ENCODE measurements around the gene TAF1B. TPM values are rescaled to one million over a fixed set of nuclear protein-coding genes. Genes with fewer than 3 reads are reported as not detected.

TAF1B gene
- total and polyA plus RNA-seq, 10 of the 15 experiments (the other 5 are each of a cell fraction or from before 2014, with no cell fraction given), result 8.1 to 18.3 (median 12.4) TPM

DNA sequence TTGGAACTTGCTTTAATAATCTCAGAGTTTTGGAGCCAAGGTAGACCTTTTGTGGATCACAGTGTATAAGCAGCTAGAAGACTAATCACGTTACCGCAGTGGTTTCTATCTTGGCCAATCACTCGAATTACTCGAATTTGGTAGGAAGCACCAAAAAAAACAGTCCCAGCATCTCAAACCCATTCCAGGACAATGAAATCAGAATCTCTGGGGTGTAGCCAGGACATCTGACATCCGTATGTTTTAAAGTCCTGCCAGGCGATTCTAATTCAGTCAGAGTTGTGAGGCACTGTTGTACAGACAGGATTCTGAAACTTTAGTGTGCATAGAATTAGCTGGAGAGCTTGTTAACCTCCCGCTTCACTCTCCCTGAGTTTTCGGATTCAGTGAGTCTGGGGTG, 139.0 kb downstream of the TAF1B start:
- FAIRE-seq, result no peak
- no peaks in the 10 kb centered on the region; the same call in 2 of the 3 replicates for H3K9me3 ChIP-seq (replicated peaks; ENCODE audit: control insufficient read depth, insufficient read depth, low read length)
- H3K9ac ChIP-seq (ENCODE audit: control insufficient read depth, insufficient read depth, low read length), result no peak overlapping the region
- no peaks in the 10 kb centered on the region for H3K27me3 ChIP-seq (replicated peaks in 1 of 2; ENCODE audit: control insufficient read depth in 2 of 2, insufficient read depth in 2 of 2, low read length in 1 of 2)
- RAD21 ChIA-PET (ENCODE audit: unreplicated experiment), result interaction anchor here (5.9 kb wide), 1 partner anchor 65 kb away, joined by 70 read pairs; no protein-coding TSS in a partner anchor
- BruUV-seq (replicated peaks), result no TSS peak
- TF ChIP-seq, protein P1, sequence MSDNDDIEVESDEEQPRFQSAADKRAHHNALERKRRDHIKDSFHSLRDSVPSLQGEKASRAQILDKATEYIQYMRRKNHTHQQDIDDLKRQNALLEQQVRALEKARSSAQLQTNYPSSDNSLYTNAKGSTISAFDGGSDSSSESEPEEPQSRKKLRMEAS (IDR thresholded peaks at IDR 0.05; ENCODE audit: low read depth, low read length), result no peak
- TF ChIP-seq SREBF2 (IDR thresholded peaks at IDR 0.05; ENCODE audit: low read length), result no peak
- H4K20me1 ChIP-seq (ENCODE audit: control insufficient read depth, insufficient read depth), result no peaks in the 10 kb centered on the region
- CTCF ChIA-PET, result interaction anchor here (1.1 to 7.1 kb wide), 7 partner anchors 9 to 453 kb away, joined by 3 to 164 read pairs (median 34); no protein-coding TSS in a partner anchor
- H3K4me2 ChIP-seq (ENCODE audit: control insufficient read depth, insufficient read depth), result no peak overlapping the region
- no peak for DNase-seq (ENCODE audit: low read depth, low spot score)
- 45% methylated on average over 8 of the region's 8 CpGs for WGBS (ENCODE audit: insufficient coverage, insufficient replicate concordance, low lambda C conversion rate, missing lambda C conversion rate)
- POLR2A ChIA-PET, result no interaction called here
- H3K79me2 ChIP-seq (ENCODE audit: control insufficient read depth, insufficient read depth, low read length), result no peaks in the 10 kb centered on the region
- H3K27ac ChIP-seq (ENCODE audit: control insufficient read depth, insufficient read depth), result no peak overlapping the region
- in situ Hi-C loops (cut with MboI) (no loop called here), intact Hi-C loops (cut with micrococcal nuclease; ENCODE audit: unreplicated experiment) (no loop called here)
- H2AFZ ChIP-seq (ENCODE audit: control insufficient read depth, low read depth, low read length), result no peak overlapping the region
- no peaks in the 10 kb centered on the region for H3K36me3 ChIP-seq (ENCODE audit: control insufficient read depth in 2 of 2, insufficient read depth in 2 of 2, low read length in 1 of 2)
- SMC1A ChIA-PET (ENCODE audit: uncharacterized antibody, unreplicated experiment), result interaction anchor here (2.8 to 4.7 kb wide), 2 partner anchors 47 to 182 kb away, joined by 19 to 25 read pairs; no protein-coding TSS in a partner anchor
- no peak for ATAC-seq
- H3K4me3 ChIP-seq, result no peak overlapping the region
- no peaks in the 10 kb centered on the region for H3K4me1 ChIP-seq (ENCODE audit: control insufficient read depth, insufficient read depth, low read length)

DNA sequence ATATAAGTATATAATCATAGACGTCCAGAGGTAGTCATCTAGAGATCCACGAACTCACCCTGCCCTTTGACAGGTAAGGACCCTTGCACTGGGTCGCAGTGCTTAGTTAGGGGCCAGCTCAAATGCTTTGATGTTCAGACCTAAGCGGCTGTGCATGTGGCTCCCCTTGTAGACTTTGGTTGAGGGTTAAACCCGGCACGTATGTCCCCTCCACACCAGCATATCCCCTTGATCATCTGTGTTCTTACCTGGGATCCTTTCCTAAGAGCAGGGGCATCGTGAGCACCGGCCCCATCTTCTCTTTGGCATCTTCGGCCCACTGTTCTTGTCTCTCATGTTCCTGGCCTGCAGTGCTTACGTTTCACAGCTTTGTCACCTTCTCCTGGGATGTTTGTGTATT, 139.6 kb downstream of the TAF1B start:
- Histone ChIP-seq H4K20me1 (ENCODE audit: control insufficient read depth, insufficient read depth) (no peaks in the 10 kb centered on the region), H3K9me3 (replicated peaks; ENCODE audit: control insufficient read depth, insufficient read depth, low read length) (no peaks in the 10 kb centered on the region; the same call in 2 of the 3 replicates), H3K4me1 (ENCODE audit: control insufficient read depth, insufficient read depth, low read length) (no peaks in the 10 kb centered on the region), H3K79me2 (ENCODE audit: control insufficient read depth, insufficient read depth, low read length) (no peaks in the 10 kb centered on the region), H3K27me3 (replicated peaks in 1 of 2; ENCODE audit: control insufficient read depth in 2 of 2, insufficient read depth in 2 of 2, low read length in 1 of 2) (no peaks in the 10 kb centered on the region), H3K4me3 (no peak overlapping the region), H2AFZ (ENCODE audit: control insufficient read depth, low read depth, low read length) (no peak overlapping the region), H3K36me3 (ENCODE audit: control insufficient read depth in 2 of 2, insufficient read depth in 2 of 2, low read length in 1 of 2) (no peaks in the 10 kb centered on the region), H3K27ac (ENCODE audit: control insufficient read depth, insufficient read depth) (no peak overlapping the region), H3K4me2 (ENCODE audit: control insufficient read depth, insufficient read depth) (no peak overlapping the region), H3K9ac (ENCODE audit: control insufficient read depth, insufficient read depth, low read length) (no peak overlapping the region)
- ChIA-PET RAD21 (ENCODE audit: unreplicated experiment) (interaction anchor here (2.7 to 5.9 kb wide), 3 partner anchors 64 to 169 kb away, joined by 8 to 70 read pairs (median 14); no protein-coding TSS in a partner anchor), CTCF (interaction anchor here (0.6 to 7.1 kb wide), 14 partner anchors 12 to 891 kb away, joined by 3 to 164 read pairs (median 11); no protein-coding TSS in a partner anchor), SMC1A (ENCODE audit: uncharacterized antibody, unreplicated experiment) (interaction anchor here (0.8 to 4.7 kb wide), 5 partner anchors 18 to 183 kb away, joined by 5 to 25 read pairs (median 10); no protein-coding TSS in a partner anchor), POLR2A (interaction anchor here (1.5 kb wide), 1 partner anchor 16 kb away, joined by 3 read pairs; no protein-coding TSS in a partner anchor)
- 49% methylated on average over 10 of the region's 10 CpGs for WGBS (ENCODE audit: insufficient coverage, insufficient replicate concordance, low lambda C conversion rate, missing lambda C conversion rate)
- no peak for DNase-seq (ENCODE audit: low read depth, low spot score)
- ATAC-seq, result no peak
- in situ Hi-C loops (cut with MboI), result no loop called here
- intact Hi-C loops (cut with micrococcal nuclease; ENCODE audit: unreplicated experiment), result no loop called here
- BruUV-seq (replicated peaks), result no TSS peak
- FAIRE-seq, result no peak
- TF ChIP-seq NFYA (IDR thresholded peaks at IDR 0.05; ENCODE audit: borderline replicate concordance, low read depth, low read length), result no peak
- no peak for TF ChIP-seq TCF3 (IDR thresholded peaks at IDR 0.05; ENCODE audit: borderline replicate concordance, insufficient read depth, low read depth, low read length)
- TF ChIP-seq, protein P2, sequence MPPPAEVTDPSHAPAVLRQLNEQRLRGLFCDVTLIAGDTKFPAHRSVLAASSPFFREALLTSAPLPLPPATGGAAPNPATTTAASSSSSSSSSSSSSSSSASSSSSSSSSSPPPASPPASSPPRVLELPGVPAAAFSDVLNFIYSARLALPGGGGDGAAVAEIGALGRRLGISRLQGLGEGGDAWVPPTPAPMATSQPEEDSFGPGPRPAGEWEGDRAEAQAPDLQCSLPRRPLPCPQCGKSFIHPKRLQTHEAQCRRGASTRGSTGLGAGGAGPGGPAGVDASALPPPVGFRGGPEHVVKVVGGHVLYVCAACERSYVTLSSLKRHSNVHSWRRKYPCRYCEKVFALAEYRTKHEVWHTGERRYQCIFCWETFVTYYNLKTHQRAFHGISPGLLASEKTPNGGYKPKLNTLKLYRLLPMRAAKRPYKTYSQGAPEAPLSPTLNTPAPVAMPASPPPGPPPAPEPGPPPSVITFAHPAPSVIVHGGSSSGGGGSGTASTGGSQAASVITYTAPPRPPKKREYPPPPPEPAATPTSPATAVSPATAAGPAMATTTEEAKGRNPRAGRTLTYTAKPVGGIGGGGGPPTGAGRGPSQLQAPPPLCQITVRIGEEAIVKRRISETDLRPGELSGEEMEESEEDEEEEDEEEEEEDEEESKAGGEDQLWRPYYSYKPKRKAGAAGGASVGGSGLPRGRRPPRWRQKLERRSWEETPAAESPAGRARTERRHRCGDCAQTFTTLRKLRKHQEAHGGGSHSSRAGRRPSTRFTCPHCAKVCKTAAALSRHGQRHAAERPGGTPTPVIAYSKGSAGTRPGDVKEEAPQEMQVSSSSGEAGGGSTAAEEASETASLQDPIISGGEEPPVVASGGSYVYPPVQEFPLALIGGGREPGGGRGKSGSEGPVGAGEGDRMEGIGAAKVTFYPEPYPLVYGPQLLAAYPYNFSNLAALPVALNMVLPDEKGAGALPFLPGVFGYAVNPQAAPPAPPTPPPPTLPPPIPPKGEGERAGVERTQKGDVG (CRISPR knock-in tag; IDR thresholded peaks at IDR 0.05), result no peak
- TF ChIP-seq RELA (IDR thresholded peaks at IDR 0.05; ENCODE audit: borderline replicate concordance, partially characterized antibody), result no peak
- no peak for TF ChIP-seq MYC (IDR thresholded peaks at IDR 0.05; ENCODE audit: insufficient read depth, insufficient read length, insufficient replicate concordance, low read length, severe bottlenecking)
- no peak for TF ChIP-seq GATAD2B (conservative IDR thresholded peaks at IDR 0.05; ENCODE audit: low read depth)
- TF ChIP-seq, protein P3, sequence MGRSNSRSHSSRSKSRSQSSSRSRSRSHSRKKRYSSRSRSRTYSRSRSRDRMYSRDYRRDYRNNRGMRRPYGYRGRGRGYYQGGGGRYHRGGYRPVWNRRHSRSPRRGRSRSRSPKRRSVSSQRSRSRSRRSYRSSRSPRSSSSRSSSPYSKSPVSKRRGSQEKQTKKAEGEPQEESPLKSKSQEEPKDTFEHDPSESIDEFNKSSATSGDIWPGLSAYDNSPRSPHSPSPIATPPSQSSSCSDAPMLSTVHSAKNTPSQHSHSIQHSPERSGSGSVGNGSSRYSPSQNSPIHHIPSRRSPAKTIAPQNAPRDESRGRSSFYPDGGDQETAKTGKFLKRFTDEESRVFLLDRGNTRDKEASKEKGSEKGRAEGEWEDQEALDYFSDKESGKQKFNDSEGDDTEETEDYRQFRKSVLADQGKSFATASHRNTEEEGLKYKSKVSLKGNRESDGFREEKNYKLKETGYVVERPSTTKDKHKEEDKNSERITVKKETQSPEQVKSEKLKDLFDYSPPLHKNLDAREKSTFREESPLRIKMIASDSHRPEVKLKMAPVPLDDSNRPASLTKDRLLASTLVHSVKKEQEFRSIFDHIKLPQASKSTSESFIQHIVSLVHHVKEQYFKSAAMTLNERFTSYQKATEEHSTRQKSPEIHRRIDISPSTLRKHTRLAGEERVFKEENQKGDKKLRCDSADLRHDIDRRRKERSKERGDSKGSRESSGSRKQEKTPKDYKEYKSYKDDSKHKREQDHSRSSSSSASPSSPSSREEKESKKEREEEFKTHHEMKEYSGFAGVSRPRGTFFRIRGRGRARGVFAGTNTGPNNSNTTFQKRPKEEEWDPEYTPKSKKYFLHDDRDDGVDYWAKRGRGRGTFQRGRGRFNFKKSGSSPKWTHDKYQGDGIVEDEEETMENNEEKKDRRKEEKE (IDR thresholded peaks at IDR 0.05), result no peak
- TF ChIP-seq IKZF2 (IDR thresholded peaks at IDR 0.05), result no peak

All from GM12878 (cell line).